HepG2 (cell line): ENCODE data around the gene SLCO4A1. TPM values are rescaled to one million over a fixed set of nuclear protein-coding genes. Genes with fewer than 3 reads are reported as not detected.
A peak's percentile ranks its signal among the peaks of the same experiment; 100 is the strongest.

ENCODE experiments used
- AKAP8 ChIP-seq: sonication (generic); formaldehyde crosslinking; IDR thresholded peaks from 2 replicates; pipeline ENCODE4 v1.5.1; 2020; ENCODE audit warnings: mild to moderate bottlenecking, missing genetic modification reagents
- BRCA1 ChIP-seq: sonication (generic); formaldehyde crosslinking; IDR thresholded peaks from 2 replicates; pipeline ENCODE4 v1.4.0; 2020; ENCODE audit warnings: missing genetic modification reagents
- CCDC6 ChIP-seq: sonication (generic); formaldehyde crosslinking; IDR thresholded peaks from 2 replicates; pipeline ENCODE4 v1.8.1; 2022; ENCODE audit warnings: mild to moderate bottlenecking, missing genetic modification reagents, moderate library complexity
- FOXA3 ChIP-seq: IDR thresholded peaks from 2 replicates; pipeline ENCODE4 v1.6.1; 2016; ENCODE audit warnings: missing genetic modification reagents, missing compliant biosample characterization
- HNF4G ChIP-seq, 2 experiments: sonication (generic) in 1 of 2; formaldehyde crosslinking in 1 of 2; IDR thresholded peaks; 2 replicates each; pipeline versions ENCODE4 v1.4.0 to v1.6.1; 2011 to 2020; ENCODE audit warnings: borderline replicate concordance in 2 of 2, low read depth in 2 of 2, mild to moderate bottlenecking in 2 of 2, low read length in 1 of 2, missing genetic modification reagents in 1 of 2, moderate library complexity in 1 of 2
- MED13 ChIP-seq: sonication (generic); formaldehyde crosslinking; IDR thresholded peaks from 2 replicates; pipeline ENCODE4 v1.5.0; 2020; ENCODE audit warnings: missing genetic modification reagents
- NCOA5 ChIP-seq: sonication (generic); formaldehyde crosslinking; IDR thresholded peaks from 2 replicates; pipeline ENCODE4 v1.4.0; 2020; ENCODE audit warnings: missing genetic modification reagents
- NR2F2 ChIP-seq: IDR thresholded peaks from 2 replicates; pipeline ENCODE4 v1.6.1; 2012; ENCODE audit warnings: low read depth, inconsistent platforms, borderline replicate concordance
- PITX1 ChIP-seq: sonication (generic); formaldehyde crosslinking; IDR thresholded peaks from 2 replicates; pipeline ENCODE4 v1.5.1; 2020; ENCODE audit warnings: mild to moderate bottlenecking, missing genetic modification reagents
- RBFOX2 ChIP-seq: fragments of 200-400 bp; formaldehyde crosslinking; IDR thresholded peaks from 2 replicates; pipeline ENCODE4 v1.6.1; 2017; ENCODE audit warnings: low read depth, mild to moderate bottlenecking, low read length
- SIN3B ChIP-seq: fragments of 150-350 bp; IDR thresholded peaks from 2 replicates; pipeline ENCODE4 v1.6.1; 2014; ENCODE audit warnings: low read length
- SIX4 ChIP-seq: sonication (generic); formaldehyde crosslinking; IDR thresholded peaks from 2 replicates; pipeline ENCODE4 v1.4.0; 2020; ENCODE audit warnings: missing genetic modification reagents
- ZFX ChIP-seq: sonication (generic); formaldehyde crosslinking; IDR thresholded peaks from 2 replicates; pipeline ENCODE4 v1.4.0; 2020; ENCODE audit warnings: mild to moderate bottlenecking, low read depth, missing genetic modification reagents, moderate library complexity
- ZKSCAN8 ChIP-seq: IDR thresholded peaks from 2 replicates; pipeline ENCODE4 v1.6.1; 2016; ENCODE audit warnings: borderline replicate concordance, missing genetic modification reagents, missing compliant biosample characterization
- ZNF160 ChIP-seq: sonication (generic); formaldehyde crosslinking; IDR thresholded peaks from 2 replicates; pipeline ENCODE4 v1.8.0; 2022; ENCODE audit warnings: mild to moderate bottlenecking, inconsistent platforms, missing genetic modification reagents
- ZNF556 ChIP-seq: sonication (generic); formaldehyde crosslinking; IDR thresholded peaks from 2 replicates; pipeline ENCODE4 v1.4.0; 2020; ENCODE audit warnings: mild to moderate bottlenecking, missing genetic modification reagents, borderline replicate concordance
- ZNF558 ChIP-seq: sonication (generic); formaldehyde crosslinking; IDR thresholded peaks from 2 replicates; pipeline ENCODE4 v1.9.0; 2022; ENCODE audit warnings: mild to moderate bottlenecking, missing genetic modification reagents, borderline replicate concordance
- polyA plus RNA-seq, 8 experiments: library from polyadenylated mRNA; depleted of rRNA in 3 of 8; stranded (reverse) in 7 of 8; unstranded in 1 of 8; fragments of >200 nt; fragmentation: Illumina TruSeq in 4 of 8; extraction: Trizol in 4 of 8; gene quantifications; 2 replicates each; pipeline versions ENCODE4 v1.2.1 to v1.2.3, GENCODE V29; 2011 to 2016; ENCODE audit warnings: low read depth in 4 of 8, missing spikeins in 1 of 8, mixed read lengths in 1 of 8; ENCODE audit not compliant: insufficient read depth in 1 of 8
- total RNA-seq, 5 experiments: library from RNA; depleted of rRNA; stranded (reverse); fragments of >200 nt; fragmentation: Illumina TruSeq; extraction: Trizol; gene quantifications; 2 replicates each; pipeline ENCODE4 v1.2.3, GENCODE V29; 2016; ENCODE audit warnings: low read depth in 1 of 5
- TF ChIP-seq, protein P1 (sequence below): sonication (generic); formaldehyde crosslinking; IDR thresholded peaks from 2 replicates; pipeline ENCODE4 v1.5.0; 2020; ENCODE audit warnings: mild to moderate bottlenecking, missing genetic modification reagents, borderline replicate concordance
- TF ChIP-seq, protein P2 (sequence below), 2 experiments: sonication (generic) in 1 of 2; formaldehyde crosslinking in 1 of 2; IDR thresholded peaks; 2 replicates each; pipeline versions ENCODE4 v1.4.0 to v1.6.1; 2018 to 2020; ENCODE audit warnings: missing genetic modification reagents in 2 of 2, borderline replicate concordance in 1 of 2, low read depth in 1 of 2, mild to moderate bottlenecking in 1 of 2, missing biosample characterization in 1 of 2
- TF ChIP-seq, protein P3 (sequence below): sonication (generic); formaldehyde crosslinking; IDR thresholded peaks from 2 replicates; pipeline ENCODE4 v1.4.0; 2020; ENCODE audit warnings: missing genetic modification reagents
- TF ChIP-seq, protein P4 (sequence below): IDR thresholded peaks from 2 replicates; pipeline ENCODE4 v1.6.1; 2016; ENCODE audit warnings: missing biosample characterization, missing genetic modification reagents, low read depth

Gene SLCO4A1
- total and polyA plus RNA-seq, 2 of the 13 experiments (the other 11 are each of a cell fraction or from before 2014, with no cell fraction given): 55.5 to 112 TPM

DNA sequence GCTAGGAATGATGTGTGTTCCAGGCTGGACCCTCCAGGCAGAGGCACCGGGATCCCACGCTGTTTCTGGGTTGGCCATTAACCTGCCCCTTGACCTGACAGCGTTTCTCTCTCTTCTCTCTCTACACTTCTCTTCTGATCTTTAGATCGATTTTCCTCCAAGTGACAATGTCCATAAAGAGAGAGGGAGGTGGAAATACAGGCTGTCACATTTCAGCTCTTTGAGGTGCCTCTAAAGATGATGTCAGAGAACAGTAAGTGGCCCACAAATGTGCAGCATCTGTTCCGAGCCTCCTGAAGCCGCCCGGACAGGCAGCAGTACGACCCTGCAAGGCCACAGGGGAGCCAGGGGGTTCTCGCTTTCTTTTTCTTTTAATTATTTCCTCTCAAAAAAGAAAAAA lies 2.5 kb upstream of the SLCO4A1 start (continued):
- TF ChIP-seq, protein P1, sequence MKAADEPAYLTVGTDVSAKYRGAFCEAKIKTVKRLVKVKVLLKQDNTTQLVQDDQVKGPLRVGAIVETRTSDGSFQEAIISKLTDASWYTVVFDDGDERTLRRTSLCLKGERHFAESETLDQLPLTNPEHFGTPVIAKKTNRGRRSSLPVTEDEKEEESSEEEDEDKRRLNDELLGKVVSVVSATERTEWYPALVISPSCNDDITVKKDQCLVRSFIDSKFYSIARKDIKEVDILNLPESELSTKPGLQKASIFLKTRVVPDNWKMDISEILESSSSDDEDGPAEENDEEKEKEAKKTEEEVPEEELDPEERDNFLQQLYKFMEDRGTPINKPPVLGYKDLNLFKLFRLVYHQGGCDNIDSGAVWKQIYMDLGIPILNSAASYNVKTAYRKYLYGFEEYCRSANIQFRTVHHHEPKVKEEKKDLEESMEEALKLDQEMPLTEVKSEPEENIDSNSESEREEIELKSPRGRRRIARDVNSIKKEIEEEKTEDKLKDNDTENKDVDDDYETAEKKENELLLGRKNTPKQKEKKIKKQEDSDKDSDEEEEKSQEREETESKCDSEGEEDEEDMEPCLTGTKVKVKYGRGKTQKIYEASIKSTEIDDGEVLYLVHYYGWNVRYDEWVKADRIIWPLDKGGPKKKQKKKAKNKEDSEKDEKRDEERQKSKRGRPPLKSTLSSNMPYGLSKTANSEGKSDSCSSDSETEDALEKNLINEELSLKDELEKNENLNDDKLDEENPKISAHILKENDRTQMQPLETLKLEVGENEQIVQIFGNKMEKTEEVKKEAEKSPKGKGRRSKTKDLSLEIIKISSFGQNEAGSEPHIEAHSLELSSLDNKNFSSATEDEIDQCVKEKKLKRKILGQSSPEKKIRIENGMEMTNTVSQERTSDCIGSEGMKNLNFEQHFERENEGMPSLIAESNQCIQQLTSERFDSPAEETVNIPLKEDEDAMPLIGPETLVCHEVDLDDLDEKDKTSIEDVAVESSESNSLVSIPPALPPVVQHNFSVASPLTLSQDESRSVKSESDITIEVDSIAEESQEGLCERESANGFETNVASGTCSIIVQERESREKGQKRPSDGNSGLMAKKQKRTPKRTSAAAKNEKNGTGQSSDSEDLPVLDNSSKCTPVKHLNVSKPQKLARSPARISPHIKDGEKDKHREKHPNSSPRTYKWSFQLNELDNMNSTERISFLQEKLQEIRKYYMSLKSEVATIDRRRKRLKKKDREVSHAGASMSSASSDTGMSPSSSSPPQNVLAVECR (CRISPR knock-in tag): peak; percentile 72; the same call in 1 of the 2 replicates
- TF ChIP-seq ZFX (CRISPR knock-in tag) (peak; percentile 50), CCDC6 (CRISPR knock-in tag) (no peak), NCOA5 (no peak), RBFOX2 (no peak), FOXA3 (peak; percentile 90), ZNF556 (CRISPR knock-in tag) (peak; percentile 73; the same call in 1 of the 2 replicates), SIN3B (no peak), ZNF160 (CRISPR knock-in tag) (peak; percentile 68), NR2F2 (peak; percentile 99), ZKSCAN8 (CRISPR knock-in tag) (peak; percentile 78), HNF4G (IDR thresholded peaks at IDR 0.05; ENCODE audit: borderline replicate concordance, low read depth, low read length) (peak; percentile 90), HNF4G (CRISPR knock-in tag; IDR thresholded peaks at IDR 0.05; ENCODE audit: borderline replicate concordance, low read depth) (peak; percentile 47; the same call in 1 of the 2 replicates), AKAP8 (CRISPR knock-in tag) (no peak), ZNF558 (no peak), SIX4 (CRISPR knock-in tag) (peak; percentile 56; the same call in 1 of the 2 replicates), MED13 (CRISPR knock-in tag) (no peak), BRCA1 (CRISPR knock-in tag) (0 out of 2 replicates have a peak, but pooled peaks have one; percentile 68), PITX1 (CRISPR knock-in tag) (peak; percentile 77; the same call in 1 of the 2 replicates)
- TF ChIP-seq, protein P2, sequence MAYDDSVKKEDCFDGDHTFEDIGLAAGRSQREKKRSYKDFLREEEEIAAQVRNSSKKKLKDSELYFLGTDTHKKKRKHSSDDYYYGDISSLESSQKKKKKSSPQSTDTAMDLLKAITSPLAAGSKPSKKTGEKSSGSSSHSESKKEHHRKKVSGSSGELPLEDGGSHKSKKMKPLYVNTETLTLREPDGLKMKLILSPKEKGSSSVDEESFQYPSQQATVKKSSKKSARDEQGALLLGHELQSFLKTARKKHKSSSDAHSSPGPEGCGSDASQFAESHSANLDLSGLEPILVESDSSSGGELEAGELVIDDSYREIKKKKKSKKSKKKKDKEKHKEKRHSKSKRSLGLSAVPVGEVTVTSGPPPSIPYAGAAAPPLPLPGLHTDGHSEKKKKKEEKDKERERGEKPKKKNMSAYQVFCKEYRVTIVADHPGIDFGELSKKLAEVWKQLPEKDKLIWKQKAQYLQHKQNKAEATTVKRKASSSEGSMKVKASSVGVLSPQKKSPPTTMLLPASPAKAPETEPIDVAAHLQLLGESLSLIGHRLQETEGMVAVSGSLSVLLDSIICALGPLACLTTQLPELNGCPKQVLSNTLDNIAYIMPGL (CRISPR knock-in tag; IDR thresholded peaks at IDR 0.05; ENCODE audit: borderline replicate concordance in 1 of 2, low read depth in 1 of 2): peak in 1 of 2 experiments; percentile 49; a peak in 1 of 4 replicates
- TF ChIP-seq, protein P3, sequence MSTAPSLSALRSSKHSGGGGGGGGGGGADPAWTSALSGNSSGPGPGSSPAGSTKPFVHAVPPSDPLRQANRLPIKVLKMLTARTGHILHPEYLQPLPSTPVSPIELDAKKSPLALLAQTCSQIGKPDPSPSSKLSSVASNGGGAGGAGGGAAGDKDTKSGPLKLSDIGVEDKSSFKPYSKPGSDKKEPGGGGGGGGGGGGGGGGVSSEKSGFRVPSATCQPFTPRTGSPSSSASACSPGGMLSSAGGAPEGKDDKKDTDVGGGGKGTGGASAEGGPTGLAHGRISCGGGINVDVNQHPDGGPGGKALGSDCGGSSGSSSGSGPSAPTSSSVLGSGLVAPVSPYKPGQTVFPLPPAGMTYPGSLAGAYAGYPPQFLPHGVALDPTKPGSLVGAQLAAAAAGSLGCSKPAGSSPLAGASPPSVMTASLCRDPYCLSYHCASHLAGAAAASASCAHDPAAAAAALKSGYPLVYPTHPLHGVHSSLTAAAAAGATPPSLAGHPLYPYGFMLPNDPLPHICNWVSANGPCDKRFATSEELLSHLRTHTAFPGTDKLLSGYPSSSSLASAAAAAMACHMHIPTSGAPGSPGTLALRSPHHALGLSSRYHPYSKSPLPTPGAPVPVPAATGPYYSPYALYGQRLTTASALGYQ (CRISPR knock-in tag): peak; percentile 92; the same call in 1 of the 2 replicates
- TF ChIP-seq, protein P4, sequence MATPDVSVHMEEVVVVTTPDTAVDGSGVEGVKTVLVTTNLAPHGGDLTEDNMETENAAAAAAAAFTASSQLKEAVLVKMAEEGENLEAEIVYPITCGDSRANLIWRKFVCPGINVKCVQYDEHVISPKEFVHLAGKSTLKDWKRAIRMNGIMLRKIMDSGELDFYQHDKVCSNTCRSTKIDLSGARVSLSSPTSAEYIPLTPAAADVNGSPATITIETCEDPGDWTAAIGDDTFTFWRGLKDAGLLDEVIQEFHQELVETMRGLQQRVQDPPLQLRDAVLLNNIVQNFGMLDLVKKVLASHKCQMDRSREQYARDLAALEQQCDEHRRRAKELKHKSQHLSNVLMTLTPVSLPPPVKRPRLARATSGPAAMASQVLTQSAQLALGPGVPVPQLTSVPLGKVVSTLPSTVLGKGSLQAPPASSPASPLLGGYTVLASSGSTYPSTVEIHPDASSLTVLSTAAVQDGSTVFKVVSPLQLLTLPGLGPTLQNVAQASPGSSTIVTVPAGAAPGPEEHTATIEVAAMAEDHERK (CRISPR knock-in tag): 0 out of 2 replicates have a peak, but pooled peaks have one; percentile 9
